RWPE1 (cell line): ENCODE measurements around the gene TRMT61A.
A peak's percentile ranks its signal among the peaks of the same experiment; 100 is the strongest.

Experiments used
- CTCF ChIA-PET: fragments of 350-600 bp; sonication (Branson Sonifier 250); formaldehyde crosslinking; extraction: SDS; loops from one replicate; lab custom pipeline; 2021; lab: Yijun Ruan, JAX
- POLR2A ChIA-PET: fragments of 400-600 bp; formaldehyde crosslinking; extraction: SDS; loops from one replicate; lab custom pipeline; 2020; ENCODE audit warnings: antibody characterized with exemption; ENCODE audit not compliant: low non-redundant PET; lab: Yijun Ruan, JAX
- DNase-seq: peaks from one replicate; pipeline ENCODE4 v3.0.0; 2012; ENCODE audit warnings: low spot score
- H3K27ac ChIP-seq: fragments of 450-650 bp; 2 replicates; pipeline ENCODE4 v1.5.1; 2017
- CTCF ChIP-seq: fragments of 450-650 bp; conservative IDR thresholded peaks from 2 replicates; pipeline ENCODE4 v1.5.1; 2017; ENCODE audit warnings: low read depth, mild to moderate bottlenecking

Gene TRMT61A

GRCh38 chr14:103549361-103550311, 20.6 kb downstream of the TRMT61A start:
- peak overlapping the region; percentile 97 for H3K27ac ChIP-seq
- ChIA-PET POLR2A (interaction anchor here (1.1 kb wide), 1 partner anchor 37 kb away, joined by 3 read pairs; no protein-coding TSS in a partner anchor), CTCF (interaction anchor here (0.6 to 1.5 kb wide), 3 partner anchors 28 to 31 kb away, joined by 4 to 6 read pairs (median 5); no protein-coding TSS in a partner anchor)
- TF ChIP-seq CTCF = 0 out of 2 replicates have a peak, but pooled peaks have one; percentile 9
- DNase-seq = no peak

- ChIA-PET POLR2A (no interaction called here), CTCF (interaction anchor here (0.5 to 0.9 kb wide), 3 partner anchors 12 to 32 kb away, joined by 3 to 5 read pairs (median 4); partner anchors contain the start of genes BAG5 and COA8)
- DNase-seq = no peak
- peak overlapping the region; percentile 97 for H3K27ac ChIP-seq
- TF ChIP-seq CTCF = no peak
These were observed 21.7 kb downstream of the TRMT61A start for GRCh38 chr14:103550451-103551337.

GRCh38 chr14:103551338-103551762, 22.4 kb downstream of the TRMT61A start:
- ChIA-PET POLR2A (no interaction called here), CTCF (interaction anchor here (0.5 to 1.4 kb wide), 2 partner anchors 11 to 33 kb away, joined by 3 to 10 read pairs; partner anchors contain the start of genes BAG5 and COA8)
- no peak for DNase-seq
- peak overlapping the region; percentile 97 for H3K27ac ChIP-seq
- no peak for TF ChIP-seq CTCF

GRCh38 chr14:103552011-103552845, 23.2 kb downstream of the TRMT61A start:
- ChIA-PET CTCF (interaction anchor here (0.6 to 1.4 kb wide), 2 partner anchors 34 to 215 kb away, joined by 3 to 10 read pairs; no protein-coding TSS in a partner anchor), POLR2A (interaction anchor here (1.0 kb wide), 1 partner anchor 10 kb away, joined by 4 read pairs; no protein-coding TSS in a partner anchor)
- peak; percentile 73 for DNase-seq
- H3K27ac ChIP-seq = peak overlapping the region; percentile 97
- TF ChIP-seq CTCF = no peak

- POLR2A ChIA-PET = interaction anchor here (1.0 kb wide), 1 partner anchor 10 kb away, joined by 4 read pairs; no protein-coding TSS in a partner anchor
- CTCF ChIA-PET = interaction anchor here (0.6 to 1.4 kb wide), 3 partner anchors 31 to 214 kb away, joined by 3 to 10 read pairs (median 3); no protein-coding TSS in a partner anchor
- H3K27ac ChIP-seq = peak overlapping the region; percentile 97
- no peak for DNase-seq
- TF ChIP-seq CTCF = no peak
These were observed 23.8 kb downstream of the TRMT61A start for GRCh38 chr14:103552846-103553210.
